Measurements from ENCODE around the gene CASZ1.

CASZ1 gene

GRCh38 chr1:10635992-10636391 is 160.5 kb downstream of the CASZ1 start:
- no peak for DNase-seq (ENCODE audit: low read depth)

GRCh38 chr1:10635085-10635896 is 161.2 kb downstream of the CASZ1 start:
- no peak for DNase-seq (ENCODE audit: low read depth)

GRCh38 chr1:10634428-10635084 is 161.9 kb downstream of the CASZ1 start:
- DNase-seq (ENCODE audit: low read depth), result no peak

- DNase-seq (ENCODE audit: low read depth), result no peak
Measured at GRCh38 chr1:10634075-10634427, 162.4 kb downstream of the CASZ1 start.

- no peak for DNase-seq (ENCODE audit: low read depth)
Measured at GRCh38 chr1:10633416-10633815, 163.0 kb downstream of the CASZ1 start.

- DNase-seq (ENCODE audit: low read depth), result no peak
Measured at GRCh38 chr1:10632691-10633090, 163.8 kb downstream of the CASZ1 start.

GRCh38 chr1:10631811-10632593 is 164.4 kb downstream of the CASZ1 start:
- DNase-seq (ENCODE audit: low read depth), result no peak

- no peak for DNase-seq (ENCODE audit: low read depth)
Measured at GRCh38 chr1:10631121-10631810, 165.2 kb downstream of the CASZ1 start.

GRCh38 chr1:10630661-10631120 is 165.8 kb downstream of the CASZ1 start:
- no peak for DNase-seq (ENCODE audit: low read depth)

GRCh38 chr1:10629816-10630571 is 166.5 kb downstream of the CASZ1 start:
- DNase-seq (ENCODE audit: low read depth), result no peak

- no peak for DNase-seq (ENCODE audit: low read depth)
Measured at GRCh38 chr1:10629091-10629815, 167.2 kb downstream of the CASZ1 start.

GRCh38 chr1:10628685-10629084 is 167.8 kb downstream of the CASZ1 start:
- no peak for DNase-seq (ENCODE audit: low read depth)

- DNase-seq (ENCODE audit: low read depth), result no peak
Measured at GRCh38 chr1:10626791-10627410, 169.5 kb downstream of the CASZ1 start.

- DNase-seq (ENCODE audit: low read depth), result no peak
Measured at GRCh38 chr1:10626131-10626731, 170.2 kb downstream of the CASZ1 start.

GRCh38 chr1:10625554-10625953 is 170.9 kb downstream of the CASZ1 start:
- DNase-seq (ENCODE audit: low read depth), result no peak

GRCh38 chr1:10625076-10625475 is 171.4 kb downstream of the CASZ1 start:
- no peak for DNase-seq (ENCODE audit: low read depth)

- DNase-seq (ENCODE audit: low read depth), result no peak
Measured at GRCh38 chr1:10624256-10625050, 172.0 kb downstream of the CASZ1 start.

- DNase-seq (ENCODE audit: low read depth), result no peak
Measured at GRCh38 chr1:10623686-10624145, 172.7 kb downstream of the CASZ1 start.
